BJ (cell line): Measurements from ENCODE around the gene ATP2C2. TPM values are rescaled to one million over a fixed set of nuclear protein-coding genes. Genes with fewer than 3 reads are reported as not detected.

Experiments
- CTCF ChIA-PET: fragments of 350-600 bp; formaldehyde crosslinking; extraction: SDS; loops from one replicate; lab custom pipeline; 2021; ENCODE audit warnings: antibody characterized with exemption, inconsistent platforms; lab: Yijun Ruan, JAX
- POLR2A ChIA-PET: fragments of 300-600 bp; sonication (Branson Sonifier 250); formaldehyde crosslinking; extraction: SDS; loops from one replicate; lab custom pipeline; 2021; ENCODE audit warnings: antibody characterized with exemption; lab: Charles Lee
- DNase-seq: peaks from one replicate; pipeline ENCODE4 v3.0.0-alpha.2; 2011; ENCODE audit warnings: low read depth
- H3K27me3 ChIP-seq: 2 replicates; pipeline ENCODE4 v1.6.0; 2011; ENCODE audit warnings: low read length; ENCODE audit not compliant: control insufficient read depth, insufficient read depth
- H3K36me3 ChIP-seq: 2 replicates; pipeline ENCODE4 v1.5.1; 2011; ENCODE audit warnings: low read length; ENCODE audit not compliant: control insufficient read depth, insufficient read depth
- H3K4me3 ChIP-seq: 2 replicates; pipeline ENCODE4 v1.5.1; 2011; ENCODE audit warnings: low read depth, mild to moderate bottlenecking, control low read depth, low read length
- polyA plus RNA-seq: library from polyadenylated mRNA; depleted of rRNA; stranded (reverse); fragments of >200 nt; gene quantifications from 2 replicates; pipeline ENCODE4 v1.2.3, GENCODE V29; 2011
- TF ChIP-seq, protein P1 (sequence below): IDR thresholded peaks from 2 replicates; pipeline ENCODE4 v1.5.1; 2011; ENCODE audit warnings: low read depth, mild to moderate bottlenecking, control low read depth, inconsistent platforms, low read length, moderate library complexity; ENCODE audit not compliant: insufficient read depth

The ATP2C2 gene
- polyA plus RNA-seq, 1 experiment, result not detected

DNA sequence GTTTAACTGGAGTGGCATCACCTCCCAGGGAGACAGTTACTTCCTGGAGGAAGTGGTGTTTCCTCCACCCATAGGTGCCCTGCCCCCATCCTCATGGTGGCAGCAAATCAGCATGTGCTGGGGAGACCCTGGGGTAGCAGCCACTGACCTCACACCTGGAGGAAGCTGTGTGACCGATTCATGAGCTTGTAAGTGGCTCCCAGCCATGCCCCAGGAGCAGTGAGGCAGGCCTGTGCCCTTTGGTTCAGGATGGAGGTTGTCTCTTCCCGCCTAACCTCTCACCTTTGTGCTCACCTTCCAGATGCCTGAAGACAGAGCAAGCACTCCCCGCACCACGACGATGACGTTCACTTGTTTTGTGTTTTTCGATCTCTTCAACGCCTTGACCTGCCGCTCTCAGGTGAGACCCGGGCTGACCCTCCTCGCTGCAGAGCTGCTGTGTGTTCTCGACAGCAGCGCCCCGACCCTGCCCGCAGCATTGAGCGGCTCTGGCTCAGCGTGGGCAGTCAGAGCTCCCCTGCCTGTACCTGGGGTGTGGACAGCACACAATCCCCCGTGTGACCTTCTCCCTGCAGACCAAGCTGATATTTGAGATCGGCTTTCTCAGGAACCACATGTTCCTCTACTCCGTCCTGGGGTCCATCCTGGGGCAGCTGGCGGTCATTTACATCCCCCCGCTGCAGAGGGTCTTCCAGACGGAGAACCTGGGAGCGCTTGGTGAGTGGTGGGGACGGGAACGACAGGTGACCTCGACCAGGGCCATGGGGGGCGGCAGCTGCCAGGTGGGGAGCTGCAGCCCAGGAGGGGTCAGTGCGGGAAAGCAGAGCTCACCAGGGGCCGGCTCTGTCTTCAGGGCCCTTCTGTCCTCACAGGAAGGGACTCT, 93.3 kb downstream of the ATP2C2 start:
- Histone ChIP-seq H3K27me3 (no peaks in the 10 kb centered on the region), H3K4me3 (no peak overlapping the region), H3K36me3 (peaks cover 11% of the 10 kb centered on the region)
- POLR2A ChIA-PET, result no interaction called here
- TF ChIP-seq, protein P1, sequence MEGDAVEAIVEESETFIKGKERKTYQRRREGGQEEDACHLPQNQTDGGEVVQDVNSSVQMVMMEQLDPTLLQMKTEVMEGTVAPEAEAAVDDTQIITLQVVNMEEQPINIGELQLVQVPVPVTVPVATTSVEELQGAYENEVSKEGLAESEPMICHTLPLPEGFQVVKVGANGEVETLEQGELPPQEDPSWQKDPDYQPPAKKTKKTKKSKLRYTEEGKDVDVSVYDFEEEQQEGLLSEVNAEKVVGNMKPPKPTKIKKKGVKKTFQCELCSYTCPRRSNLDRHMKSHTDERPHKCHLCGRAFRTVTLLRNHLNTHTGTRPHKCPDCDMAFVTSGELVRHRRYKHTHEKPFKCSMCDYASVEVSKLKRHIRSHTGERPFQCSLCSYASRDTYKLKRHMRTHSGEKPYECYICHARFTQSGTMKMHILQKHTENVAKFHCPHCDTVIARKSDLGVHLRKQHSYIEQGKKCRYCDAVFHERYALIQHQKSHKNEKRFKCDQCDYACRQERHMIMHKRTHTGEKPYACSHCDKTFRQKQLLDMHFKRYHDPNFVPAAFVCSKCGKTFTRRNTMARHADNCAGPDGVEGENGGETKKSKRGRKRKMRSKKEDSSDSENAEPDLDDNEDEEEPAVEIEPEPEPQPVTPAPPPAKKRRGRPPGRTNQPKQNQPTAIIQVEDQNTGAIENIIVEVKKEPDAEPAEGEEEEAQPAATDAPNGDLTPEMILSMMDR, result no peak
- no peak for DNase-seq
- CTCF ChIA-PET, result interaction anchor here (2.0 kb wide), 1 partner anchor 22 kb away, joined by 6 read pairs; no protein-coding TSS in a partner anchor

DNA sequence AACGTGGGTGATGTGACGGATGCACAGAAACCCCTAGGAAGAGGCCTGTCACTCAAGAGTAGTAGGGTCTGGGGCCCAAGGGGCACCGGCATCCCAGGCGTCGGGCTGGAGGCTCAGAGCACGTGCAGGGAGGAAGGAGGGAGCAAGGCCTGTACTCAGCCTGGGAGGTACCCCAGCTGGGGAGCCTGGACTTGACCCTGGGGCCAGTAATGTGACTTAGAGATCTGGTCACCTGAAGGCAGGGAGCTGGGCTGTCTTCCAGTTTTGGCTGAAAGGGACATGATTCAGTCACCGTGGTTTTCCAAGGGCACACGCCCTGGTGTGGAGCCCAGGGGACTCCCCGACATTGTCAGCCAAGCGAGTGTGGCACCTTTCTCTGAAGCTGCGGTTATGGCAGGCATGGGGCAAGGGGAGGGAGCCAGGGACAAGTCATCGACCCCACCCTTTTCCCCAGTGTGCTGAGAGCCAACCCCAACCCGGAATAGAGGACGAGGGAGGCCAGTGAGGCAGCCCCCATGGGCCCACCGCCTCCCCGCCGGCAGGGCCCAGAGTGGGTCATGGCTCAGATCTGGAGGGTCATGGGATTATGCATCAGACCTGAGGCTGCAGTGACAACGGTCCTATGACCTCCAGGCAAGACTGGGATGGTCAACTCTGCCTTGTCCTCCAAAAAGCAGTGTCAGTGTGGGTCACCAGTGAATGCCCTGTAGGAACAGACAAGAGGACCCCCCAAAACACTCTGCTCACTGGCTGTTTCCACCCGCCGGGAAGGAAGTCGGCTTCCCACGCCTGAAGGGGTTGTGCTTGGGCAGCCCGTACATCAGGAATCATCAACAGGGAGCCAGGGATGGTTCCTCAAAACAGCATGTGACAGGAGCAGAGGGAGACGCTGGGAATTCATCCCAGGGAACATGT, 94.2 kb downstream of the ATP2C2 start:
- H3K4me3 ChIP-seq, result no peak overlapping the region
- H3K27me3 ChIP-seq, result no peaks in the 10 kb centered on the region
- TF ChIP-seq, protein P1, result no peak
- ChIA-PET CTCF (interaction anchor here (1.0 kb wide), 1 partner anchor 14 kb away, joined by 4 read pairs; no protein-coding TSS in a partner anchor), POLR2A (no interaction called here)
- peaks cover 11% of the 10 kb centered on the region for H3K36me3 ChIP-seq
- no peak for DNase-seq

DNA sequence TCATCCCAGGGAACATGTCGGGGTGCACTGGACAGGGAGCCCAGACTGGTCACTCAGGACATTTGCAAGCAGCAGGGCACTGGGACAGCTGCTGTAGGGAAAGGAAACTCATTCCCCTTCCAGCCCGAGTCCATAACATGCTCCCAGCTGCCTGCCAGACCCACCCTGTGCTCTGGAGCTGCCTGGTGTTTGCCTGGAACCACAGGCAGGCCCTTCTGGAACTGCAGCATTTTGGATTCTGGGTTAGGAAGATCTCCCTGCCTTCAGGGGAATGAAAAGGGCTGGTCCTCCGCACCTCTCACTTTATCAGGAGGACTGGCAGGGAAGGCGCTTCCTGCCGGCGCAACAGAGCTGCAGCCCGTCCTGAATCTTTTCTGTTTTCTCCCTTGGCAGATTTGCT, 94.9 kb downstream of the ATP2C2 start:
- POLR2A ChIA-PET, result no interaction called here
- no peak overlapping the region for H3K4me3 ChIP-seq
- no peaks in the 10 kb centered on the region for H3K27me3 ChIP-seq
- TF ChIP-seq, protein P1, result no peak
- peaks cover 11% of the 10 kb centered on the region for H3K36me3 ChIP-seq
- DNase-seq, result no peak
- CTCF ChIA-PET, result interaction anchor here (0.6 to 1.0 kb wide), 2 partner anchors 13 to 271 kb away, joined by 4 read pairs; no protein-coding TSS in a partner anchor

DNA sequence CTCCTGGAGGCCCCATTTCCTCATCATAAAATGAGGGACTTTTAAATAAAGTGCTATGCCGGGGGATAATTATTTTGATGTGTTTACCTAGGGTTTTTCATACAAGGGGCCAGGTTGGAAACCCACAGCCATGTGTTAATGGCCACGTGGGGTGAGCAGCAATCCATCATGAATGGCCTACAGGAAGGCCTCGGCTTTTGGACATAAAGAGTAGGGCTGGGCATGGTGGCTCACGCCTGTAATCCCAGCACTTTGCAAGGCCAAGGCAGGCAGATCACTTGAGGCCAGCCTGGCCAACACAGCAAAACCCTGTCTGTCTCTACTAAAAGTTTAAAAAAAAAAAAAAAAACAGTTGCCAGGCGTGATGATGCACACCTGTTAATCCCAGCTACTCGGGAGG, 95.8 kb downstream of the ATP2C2 start:
- TF ChIP-seq, protein P1, result no peak
- POLR2A ChIA-PET, result no interaction called here
- H3K36me3 ChIP-seq, result peaks cover 11% of the 10 kb centered on the region
- DNase-seq, result no peak
- no peak overlapping the region for H3K4me3 ChIP-seq
- no peaks in the 10 kb centered on the region for H3K27me3 ChIP-seq
- CTCF ChIA-PET, result interaction anchor here (0.6 kb wide), 1 partner anchor 193 kb away, joined by 3 read pairs; no protein-coding TSS in a partner anchor
